NCI-H1417 (cell line): ENCODE measurements around the gene STRADB.
"Not testable (repeated sequence)": the region's sequence is repeated elsewhere in the genome, so short reads cannot be mapped to it uniquely, and the experiment has no call there.

Experiments
- DNase-seq, 3 experiments: peaks; one replicate each; lab custom pipeline; 2025; lab: John Stamatoyannopoulos, UW

STRADB gene, protein sequence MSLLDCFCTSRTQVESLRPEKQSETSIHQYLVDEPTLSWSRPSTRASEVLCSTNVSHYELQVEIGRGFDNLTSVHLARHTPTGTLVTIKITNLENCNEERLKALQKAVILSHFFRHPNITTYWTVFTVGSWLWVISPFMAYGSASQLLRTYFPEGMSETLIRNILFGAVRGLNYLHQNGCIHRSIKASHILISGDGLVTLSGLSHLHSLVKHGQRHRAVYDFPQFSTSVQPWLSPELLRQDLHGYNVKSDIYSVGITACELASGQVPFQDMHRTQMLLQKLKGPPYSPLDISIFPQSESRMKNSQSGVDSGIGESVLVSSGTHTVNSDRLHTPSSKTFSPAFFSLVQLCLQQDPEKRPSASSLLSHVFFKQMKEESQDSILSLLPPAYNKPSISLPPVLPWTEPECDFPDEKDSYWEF

DNA sequence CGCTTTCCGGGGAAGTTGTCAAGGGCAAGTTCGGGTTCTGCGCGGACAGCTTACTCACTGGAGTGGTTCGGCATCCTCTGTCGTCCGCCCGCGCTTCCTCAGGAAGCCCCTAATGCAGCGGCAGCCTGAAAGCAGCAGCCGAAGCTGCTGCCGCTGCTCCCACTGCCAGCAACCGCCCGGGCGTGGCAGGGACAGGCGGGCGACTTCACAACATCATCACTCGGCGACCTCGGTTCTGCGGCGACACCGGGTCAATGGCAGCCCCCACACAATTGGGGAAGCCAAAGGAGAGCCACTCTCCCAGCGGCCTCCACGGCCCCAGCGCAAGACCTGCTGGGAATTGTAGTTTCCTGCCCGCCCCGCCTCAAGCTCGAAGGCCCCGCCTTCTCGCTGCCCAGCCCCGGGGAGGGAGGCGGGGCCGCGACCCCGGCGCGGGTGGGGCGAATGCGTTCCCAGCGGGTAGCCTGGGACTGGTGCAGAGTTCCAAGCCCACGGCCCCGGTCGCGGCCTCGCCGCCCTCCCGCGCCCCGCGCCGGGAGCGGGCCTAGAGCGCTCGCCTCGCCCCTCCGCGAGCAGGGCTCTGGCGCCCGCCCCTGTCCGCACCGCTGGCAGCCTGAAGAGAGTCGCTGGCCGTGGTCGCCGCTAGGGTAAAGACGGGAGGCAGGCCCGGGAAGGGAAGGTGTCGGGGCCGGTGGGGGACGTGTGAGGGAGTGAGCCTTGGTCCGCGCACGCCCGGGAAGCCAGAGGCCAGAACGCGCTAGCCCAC is at the start of gene STRADB, which contains the start of gene TRAK2:
Gene STRADB, plus strand, starts transcription at position 449 of the 766 bp plus-strand sequence. CDS start 3,101 bp downstream, outside the sequence.
Gene TRAK2, minus strand, starts transcription at position 167 of the 766 bp plus-strand sequence. CDS start 30,951 bp downstream, outside the sequence.
- peak; percentile 88 to 96 (median 96) for DNase-seq

DNA sequence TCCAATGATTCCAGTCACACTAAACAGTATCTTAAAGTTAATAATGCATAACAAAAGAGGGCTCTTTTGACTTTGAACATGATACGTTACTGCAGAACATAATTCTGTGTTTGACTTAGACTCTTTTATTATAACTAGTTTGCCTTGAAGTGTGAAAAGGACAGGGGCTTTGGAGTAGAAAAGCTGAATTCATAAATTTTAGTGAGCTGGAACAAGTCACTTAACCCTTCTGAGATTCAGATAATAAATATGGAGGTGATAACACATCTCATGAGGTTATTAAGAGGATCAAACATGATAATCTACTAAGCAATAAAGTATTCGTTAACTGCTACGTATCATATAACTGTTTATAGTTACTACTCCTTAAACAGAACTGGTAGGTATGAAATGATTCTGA is 49.7 kb upstream of the STRADB start:
- no peak for DNase-seq

DNA sequence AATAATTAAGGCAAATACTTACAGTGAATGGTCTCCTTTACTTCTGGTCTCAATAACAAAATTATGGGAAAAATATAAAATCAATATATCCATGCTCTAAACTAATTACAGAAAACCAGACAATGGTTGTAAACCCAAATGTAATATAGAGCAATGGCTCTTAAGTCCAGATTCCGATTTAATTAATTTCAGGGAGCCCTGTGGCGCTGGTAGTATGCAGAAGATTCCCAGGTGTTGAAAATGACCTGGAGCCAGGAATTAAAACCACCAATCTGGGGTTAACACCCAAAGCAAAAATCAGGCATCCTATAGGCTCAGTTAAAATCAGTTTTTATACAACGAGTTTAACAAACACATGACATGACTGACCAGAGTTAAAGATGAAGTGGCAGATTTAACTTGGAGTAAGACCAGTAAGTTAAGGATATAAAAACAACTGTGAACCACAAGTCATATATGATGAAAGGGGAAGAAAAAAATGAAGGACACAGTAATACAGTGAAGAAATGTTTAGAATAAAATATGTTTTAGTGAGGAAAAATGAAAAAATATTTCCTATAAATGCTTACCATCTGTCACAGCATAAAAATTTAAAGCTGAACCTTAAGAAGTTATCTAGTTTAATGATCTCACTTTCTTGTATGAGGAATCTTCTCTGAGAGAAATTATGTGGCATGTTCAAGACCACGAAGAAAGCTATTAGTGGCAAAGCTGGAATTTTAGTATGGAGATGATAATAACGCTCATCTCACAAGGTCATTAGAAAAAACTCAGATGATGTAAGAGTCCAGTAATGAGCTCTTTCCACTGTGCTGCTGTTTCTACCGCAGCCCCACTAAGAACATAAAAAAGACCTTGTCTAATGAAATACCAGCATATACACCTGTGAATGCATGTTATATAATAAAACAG is 48.6 kb upstream of the STRADB start:
- DNase-seq, result no peak

DNA sequence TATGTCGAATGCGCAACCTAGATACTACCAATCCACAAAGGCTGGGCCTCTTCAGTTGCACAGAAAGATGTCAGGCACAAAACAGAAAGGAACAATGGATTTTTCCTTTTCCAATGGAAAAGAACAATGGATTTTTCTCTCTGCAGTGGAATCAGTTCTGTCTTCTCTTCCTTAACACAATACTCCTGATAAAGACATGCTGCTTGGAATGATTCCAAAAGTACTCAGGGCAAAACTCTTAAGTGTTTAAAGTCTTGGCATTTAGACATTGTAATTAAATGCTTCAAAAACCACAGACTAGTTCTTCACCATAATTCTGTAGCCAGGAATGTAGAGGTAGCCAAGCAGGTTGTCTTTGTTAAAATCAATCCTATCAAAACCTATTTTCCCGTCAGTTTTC is 47.7 kb upstream of the STRADB start:
- peak in 2 of 3 experiments; percentile 5 to 42 for DNase-seq

DNA sequence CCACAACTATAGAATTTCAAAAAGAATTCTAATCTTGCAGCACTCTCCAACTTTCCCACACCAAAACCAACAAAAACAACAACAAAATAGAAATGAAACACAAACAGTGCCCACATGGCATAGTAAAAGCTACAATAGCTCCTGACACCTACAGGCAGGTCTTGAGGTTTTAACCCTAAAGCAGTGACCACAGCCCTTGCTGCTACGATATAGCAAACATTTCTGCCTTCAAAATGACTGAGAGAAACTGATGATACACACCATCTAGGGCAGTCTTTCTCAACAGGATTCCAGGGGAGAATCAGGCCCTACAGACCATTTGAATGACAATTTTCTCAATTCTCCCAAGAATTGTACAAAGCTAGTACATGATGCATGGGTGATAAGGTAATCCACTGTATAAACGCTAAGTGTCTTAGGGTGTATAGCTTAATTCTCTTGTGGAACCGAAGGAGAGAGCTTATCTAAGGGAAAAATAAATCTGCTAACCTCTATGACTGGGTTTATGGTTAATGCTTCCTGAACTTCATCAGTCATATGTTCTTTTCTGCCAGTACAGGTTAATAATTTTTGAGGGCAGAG is 46.8 kb upstream of the STRADB start:
- no peak for DNase-seq

DNA sequence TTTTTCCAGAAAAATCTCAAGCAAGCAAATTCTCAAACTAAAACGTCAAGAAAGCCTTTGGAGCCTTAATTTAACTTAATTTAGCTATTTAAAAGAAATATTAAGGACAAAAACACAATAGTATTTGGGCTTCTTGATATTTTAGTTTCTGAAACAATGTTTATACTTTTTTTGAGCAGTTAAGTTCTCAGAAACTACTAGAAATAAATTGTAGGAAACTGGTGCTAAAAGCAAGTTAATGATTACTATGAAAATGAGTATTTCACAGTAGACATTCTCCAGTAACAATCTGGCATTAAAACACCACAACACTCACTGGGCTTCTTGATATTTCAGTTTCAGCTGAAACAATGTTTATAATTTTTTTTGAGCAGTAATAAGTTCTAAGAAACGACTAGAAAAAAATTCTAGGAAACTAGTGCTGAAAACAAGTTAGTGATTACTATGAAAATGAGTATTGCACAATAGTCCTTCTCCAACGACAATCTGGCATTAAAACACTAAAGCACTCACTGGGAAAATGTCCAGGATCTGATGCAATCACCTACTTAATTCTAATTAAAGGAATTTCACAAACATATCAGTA is 45.4 kb upstream of the STRADB start:
- no peak for DNase-seq

DNA sequence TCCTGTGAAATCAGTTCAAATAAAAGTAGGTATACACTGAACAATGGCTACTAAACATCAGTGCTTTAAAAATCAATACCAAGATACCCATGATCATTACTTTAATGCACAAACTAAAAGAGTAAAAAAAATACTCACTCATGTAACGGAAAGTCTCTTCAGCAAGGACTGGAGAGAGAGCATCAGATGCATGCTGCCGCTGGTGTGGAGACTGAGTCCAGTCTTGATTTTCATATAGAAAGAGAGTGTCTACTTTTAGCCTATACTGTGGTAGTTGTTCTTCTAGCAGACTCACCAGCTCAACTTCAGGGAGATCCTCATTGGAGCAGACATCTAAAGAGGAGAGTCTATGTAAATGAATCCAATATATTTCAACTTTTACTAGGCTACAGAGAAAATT is 44.3 kb upstream of the STRADB start:
- DNase-seq, result no peak

DNA sequence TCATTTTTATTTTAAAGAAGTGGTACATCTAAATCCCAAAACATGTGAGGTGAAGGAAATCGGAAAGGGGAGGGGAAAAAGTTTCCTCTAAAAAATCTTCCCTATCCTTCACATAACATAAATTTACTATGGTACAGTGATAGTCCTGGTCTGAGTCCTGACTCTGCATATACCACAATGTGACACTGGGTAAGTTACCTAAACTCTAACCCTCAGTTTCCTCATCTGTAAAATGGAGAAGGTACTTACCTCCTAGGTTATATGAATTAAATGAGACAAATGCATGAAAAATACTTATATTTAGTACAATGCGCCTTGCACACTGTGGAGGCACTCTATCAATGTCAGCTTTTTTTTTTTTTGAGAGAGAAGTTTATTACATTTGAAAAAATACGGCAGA is 42.6 kb upstream of the STRADB start:
- DNase-seq, result no peak

DNA sequence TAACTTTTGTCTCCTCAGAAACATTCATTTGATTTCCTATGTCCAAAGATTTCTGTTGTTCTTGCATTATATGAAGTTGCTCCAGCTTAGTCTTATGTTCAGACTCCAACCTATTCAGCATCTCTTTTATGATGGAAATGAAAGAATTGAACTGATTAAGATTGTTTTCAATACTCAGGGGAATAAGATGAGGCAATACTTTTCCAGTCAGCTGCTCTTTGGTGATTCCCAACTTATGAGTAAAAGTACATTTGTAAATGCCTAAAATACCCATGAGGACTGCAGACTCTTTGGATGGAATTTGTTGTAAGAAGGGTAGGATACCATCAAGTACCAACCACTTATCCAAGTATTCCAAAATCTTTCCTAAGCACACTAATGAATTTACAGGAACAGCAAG is 40.1 kb upstream of the STRADB start:
- DNase-seq, result no peak

DNA sequence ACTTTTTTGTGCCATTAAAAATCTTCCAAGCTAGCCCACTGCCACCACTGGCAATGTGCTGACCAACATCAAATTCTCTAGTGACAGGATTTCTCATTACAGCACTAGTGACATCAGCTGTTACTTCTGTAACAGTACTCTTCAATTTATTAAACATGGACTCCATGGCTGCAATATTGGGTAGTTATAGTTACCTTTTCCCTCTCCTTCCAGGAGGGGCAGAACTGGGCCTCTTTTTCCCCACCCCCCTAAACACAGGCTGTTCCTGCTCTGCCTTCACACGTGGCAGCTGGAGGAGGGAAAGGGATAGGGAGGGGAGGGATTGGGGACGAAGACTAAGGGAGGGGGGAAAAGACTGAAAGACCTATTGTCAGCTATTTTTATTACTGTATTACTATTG is 38.4 kb upstream of the STRADB start:
- DNase-seq, result no peak

DNA sequence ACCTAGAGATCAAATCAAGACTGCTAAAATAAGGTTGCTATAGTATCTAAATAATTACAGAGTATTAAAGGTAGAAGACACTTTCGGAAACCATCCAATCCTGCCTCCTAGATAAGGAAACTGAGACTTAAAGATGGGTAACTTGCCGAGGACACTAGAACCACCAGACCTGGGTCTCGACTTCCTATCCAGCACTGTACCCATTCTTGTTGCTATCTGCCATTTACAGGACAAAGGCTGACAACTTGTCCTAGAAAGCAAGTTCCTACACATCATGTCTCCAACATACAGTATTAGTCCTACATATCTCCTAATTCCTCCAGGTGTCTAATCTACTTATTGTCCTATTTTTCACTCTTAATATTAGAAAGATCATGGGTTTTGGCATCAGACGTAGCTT is 38.0 kb upstream of the STRADB start:
- no peak for DNase-seq

DNA sequence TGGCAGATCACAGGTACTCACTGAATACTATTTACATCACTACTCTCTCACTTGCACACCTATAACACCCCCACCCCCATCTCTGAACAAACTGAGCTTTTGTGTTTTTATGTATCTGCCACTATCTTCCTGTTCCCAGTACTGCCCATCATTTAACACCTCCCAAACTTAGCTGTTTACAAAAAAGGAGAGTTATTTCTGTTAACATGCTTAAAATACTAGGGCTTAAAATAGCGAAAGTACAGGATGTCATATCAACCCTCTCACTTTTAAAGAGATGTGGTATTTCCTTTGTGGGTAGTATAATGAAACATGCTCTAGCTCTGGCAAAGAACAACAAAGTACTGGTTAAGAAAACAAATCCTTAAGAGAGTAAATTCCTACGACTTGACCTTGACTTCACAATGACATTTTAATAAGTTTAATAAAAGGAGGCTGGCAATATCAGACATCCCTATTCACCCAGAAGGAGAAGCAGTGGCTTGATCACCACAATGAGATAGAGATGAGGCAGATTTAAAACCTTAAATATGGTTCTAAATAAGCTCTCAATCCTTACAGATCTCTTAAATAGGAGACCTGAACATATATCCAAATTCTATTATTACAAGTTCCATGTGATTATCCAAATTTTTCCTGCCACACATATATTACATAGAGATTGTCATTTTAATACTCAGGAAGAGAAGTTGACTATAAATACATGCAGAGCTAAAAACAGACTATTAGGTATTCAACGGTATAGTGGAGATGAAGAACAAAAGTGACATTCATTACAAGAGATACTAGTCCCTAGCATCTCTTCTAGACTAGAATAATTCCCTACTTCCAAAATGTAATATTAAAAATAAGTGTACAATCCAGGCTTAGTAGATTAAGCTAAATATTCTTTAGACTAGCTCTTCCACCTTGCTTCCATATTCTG is 37.2 kb upstream of the STRADB start:
- DNase-seq, result no peak

DNA sequence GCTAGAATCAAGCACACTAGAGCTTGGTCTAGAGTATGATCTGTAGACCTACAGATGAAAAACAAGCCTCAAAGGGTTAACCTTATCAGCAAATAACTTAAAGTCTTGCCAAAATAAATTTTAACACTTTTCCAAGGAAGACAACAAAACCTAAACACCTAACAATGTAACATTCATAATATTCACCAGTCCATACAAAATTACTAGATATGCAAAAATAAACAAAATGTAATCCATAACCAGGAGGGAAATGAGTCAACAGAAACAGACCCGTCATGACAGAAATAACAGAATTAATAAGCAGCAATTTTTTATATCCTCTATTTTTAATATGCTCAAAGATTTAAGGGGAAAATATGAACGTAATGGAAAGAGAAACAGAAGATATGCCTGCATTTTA is 36.4 kb upstream of the STRADB start:
- DNase-seq, result no peak

DNA sequence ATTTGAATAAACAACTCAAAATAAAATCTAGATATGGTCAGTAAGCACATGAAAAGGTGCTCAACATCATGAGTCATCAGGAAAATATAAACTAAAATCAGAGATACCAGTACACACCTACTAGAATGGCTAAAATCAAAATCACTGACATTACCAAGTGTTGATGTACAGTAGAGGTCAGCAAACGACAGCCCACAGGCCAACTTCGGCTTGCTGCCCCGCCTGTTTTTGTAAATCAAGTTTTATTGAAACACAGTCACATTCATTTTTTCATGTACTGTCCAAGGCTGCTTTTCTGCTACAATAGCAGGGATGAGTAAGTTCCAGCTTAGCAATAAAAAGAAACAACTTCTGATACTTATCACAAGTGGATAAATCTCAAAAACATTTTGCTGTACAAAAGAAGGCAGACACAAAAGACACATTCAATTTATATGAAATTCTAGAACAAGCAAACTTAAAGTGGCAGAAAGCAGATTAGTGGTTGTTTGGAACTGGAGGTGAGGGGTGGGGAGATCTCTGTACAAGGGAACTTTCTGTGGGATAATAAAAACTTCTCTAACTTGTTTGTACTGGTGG is 32.4 kb upstream of the STRADB start:
- peak in 1 of 3 experiments; percentile 3 for DNase-seq

DNA sequence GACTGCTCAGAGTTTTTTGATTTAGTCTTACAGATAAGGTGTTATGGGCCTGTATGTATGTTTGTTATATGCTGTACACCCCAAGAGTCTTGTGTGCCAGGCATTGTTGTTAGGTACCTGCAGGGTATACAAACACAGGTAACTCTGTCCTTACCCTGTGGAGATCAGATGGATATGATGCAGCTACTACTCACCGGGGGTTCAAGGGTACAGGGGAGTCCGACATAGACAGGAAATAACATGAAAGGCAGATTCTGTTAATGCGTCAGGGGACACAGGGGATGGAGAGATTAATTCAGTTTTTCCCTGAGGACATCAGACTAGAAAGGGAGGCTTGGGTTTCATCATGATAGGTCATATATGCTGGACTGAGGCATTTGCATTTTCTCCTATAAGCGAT is 31.6 kb upstream of the STRADB start:
- no peak for DNase-seq

DNA sequence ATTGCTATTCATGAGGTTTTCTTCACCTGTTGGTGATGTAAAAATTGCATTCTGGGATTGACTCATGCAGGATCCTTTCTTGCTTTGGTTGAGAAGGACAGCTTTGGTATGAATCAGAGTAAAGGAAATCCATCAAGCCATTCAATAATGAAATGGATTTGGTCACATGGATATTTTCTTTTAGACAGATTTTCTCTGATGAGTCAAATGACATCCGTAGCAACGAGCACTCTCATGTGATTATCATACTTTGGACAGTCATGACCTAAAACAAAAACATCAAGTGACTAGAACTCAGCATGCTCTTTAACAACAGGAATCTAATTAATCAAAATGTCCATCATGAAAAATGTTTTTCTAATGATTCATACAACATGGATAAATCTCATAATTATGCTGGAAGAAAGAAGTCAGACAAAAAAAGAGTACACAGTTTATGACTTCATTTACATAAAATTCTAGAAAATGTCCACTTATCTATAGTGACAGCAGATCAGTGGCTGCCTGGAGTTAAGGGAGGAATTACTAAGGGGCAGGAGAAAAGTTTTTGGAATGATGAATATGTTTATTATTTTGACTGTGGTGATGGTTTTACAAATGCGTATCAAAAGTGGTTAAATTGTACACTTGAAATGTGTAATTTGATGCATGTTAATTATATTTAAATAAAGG is 31.0 kb upstream of the STRADB start:
- DNase-seq, result no peak

DNA sequence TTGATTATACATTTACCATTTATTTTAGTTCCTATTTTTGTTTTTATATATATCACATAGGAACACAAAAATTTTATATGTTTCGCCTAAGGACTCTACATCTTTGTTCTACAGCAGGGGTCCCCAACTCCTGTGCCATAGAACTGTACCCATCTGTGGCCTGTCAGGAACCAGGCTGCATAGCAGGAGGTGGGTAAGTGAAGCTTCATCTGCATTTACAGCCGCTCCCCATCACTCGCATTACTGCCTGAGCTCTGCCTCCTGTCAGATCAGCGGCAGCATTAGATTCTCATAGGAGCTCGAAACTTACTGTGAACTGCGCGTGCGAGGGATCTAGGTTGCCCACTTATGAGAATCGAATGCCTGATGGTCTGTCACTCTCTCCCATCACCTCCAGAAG is 25.6 kb upstream of the STRADB start:
- no peak for DNase-seq

DNA sequence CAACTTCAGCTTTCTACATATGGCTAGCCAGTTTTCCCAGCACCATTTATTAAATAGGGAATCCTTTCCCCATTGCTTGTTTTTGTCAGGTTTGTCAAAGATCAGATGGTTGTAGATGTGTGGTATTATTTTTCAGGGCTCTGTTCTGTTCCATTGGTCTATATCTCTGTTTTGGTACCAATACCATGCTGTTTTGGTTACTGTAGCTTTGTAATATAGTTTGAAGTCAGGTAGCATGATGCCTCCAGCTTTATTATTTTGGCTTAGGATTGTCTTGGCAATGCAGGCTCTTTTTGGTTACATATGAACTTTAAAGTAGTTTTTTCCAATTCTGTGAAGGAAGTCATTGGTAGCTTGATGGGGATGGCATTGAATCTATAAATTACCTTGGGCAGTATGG is 23.2 kb upstream of the STRADB start:
- not testable (repeated sequence) for DNase-seq

DNA sequence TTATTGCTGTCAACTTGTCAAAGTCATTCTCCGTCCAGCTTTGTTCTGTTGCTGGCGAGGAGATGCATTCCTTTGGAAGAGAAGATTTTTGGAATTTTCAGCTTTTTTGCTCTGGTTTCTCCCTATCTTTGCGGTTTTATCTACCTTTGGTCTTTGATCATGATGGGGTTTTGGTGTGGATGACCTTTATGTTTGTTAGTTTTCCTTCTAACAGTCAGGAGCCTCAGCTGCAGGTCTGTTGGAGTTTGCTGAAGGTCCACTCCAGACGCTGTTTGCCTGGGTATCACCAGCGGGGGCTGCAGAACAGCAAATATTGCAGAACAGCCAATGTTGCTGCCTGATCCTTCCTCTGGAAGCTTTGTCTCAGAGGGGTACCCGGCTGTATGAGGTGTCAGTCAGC is 21.7 kb upstream of the STRADB start:
- not testable (repeated sequence) for DNase-seq
